SK-N-SH treated with all-trans-retinoic acid at 6 μM for 48 hours (cell line): ENCODE results near the gene KCTD20.

Source experiments
- ATAC-seq: fragments of 200-7000 bp; cut with Tn5 transposase; 3 replicates; pipeline ENCODE4 v1.9.1; 2020; ENCODE audit warnings: mild to moderate bottlenecking, moderate library complexity
- ARNTL ChIP-seq: fragments of 450-650 bp; formaldehyde crosslinking; IDR thresholded peaks from 2 replicates; pipeline ENCODE4 v1.5.0; 2020; ENCODE audit warnings: low read depth, mild to moderate bottlenecking, moderate library complexity, borderline replicate concordance
- BACH2 ChIP-seq: fragments of 250-450 bp; sonication (Bioruptor Pico); IDR thresholded peaks from 2 replicates; pipeline ENCODE4 v1.9.0; 2021; ENCODE audit warnings: mild to moderate bottlenecking, borderline replicate concordance
- CSDC2 ChIP-seq: fragments of 250-450 bp; sonication (Bioruptor Pico); IDR thresholded peaks from 2 replicates; pipeline ENCODE4 v1.5.0; 2020; ENCODE audit warnings: mild to moderate bottlenecking, moderate library complexity
- ESRRG ChIP-seq: fragments of 250-450 bp; sonication (Bioruptor Pico); IDR thresholded peaks from 2 replicates; pipeline ENCODE4 v1.6.1; 2021; ENCODE audit warnings: mild to moderate bottlenecking
- GLIS3 ChIP-seq: fragments of 250-450 bp; sonication (Bioruptor Pico); IDR thresholded peaks from 2 replicates; pipeline ENCODE4 v1.5.0; 2020; ENCODE audit warnings: mild to moderate bottlenecking, moderate library complexity
- ISL1 ChIP-seq: fragments of 250-450 bp; sonication (Bioruptor Pico); IDR thresholded peaks from 2 replicates; pipeline ENCODE4 v2.1.2; 2022; ENCODE audit warnings: mild to moderate bottlenecking, moderate library complexity
- OSR1 ChIP-seq: fragments of 250-450 bp; sonication (Bioruptor Pico); IDR thresholded peaks from 2 replicates; pipeline ENCODE4 v1.8.0; 2022; ENCODE audit warnings: moderate library complexity, mild to moderate bottlenecking, inconsistent platforms
- PPARA ChIP-seq: fragments of 250-450 bp; sonication (Bioruptor Pico); IDR thresholded peaks from 2 replicates; pipeline ENCODE4 v1.5.0; 2020; ENCODE audit warnings: mild to moderate bottlenecking, borderline replicate concordance
- SNAI2 ChIP-seq: fragments of 250-450 bp; sonication (Bioruptor Pico); IDR thresholded peaks from 2 replicates; pipeline ENCODE4 v1.5.0; 2020; ENCODE audit warnings: mild to moderate bottlenecking, moderate library complexity
- TCF4 ChIP-seq: fragments of 250-450 bp; sonication (Bioruptor Pico); IDR thresholded peaks from 2 replicates; pipeline ENCODE4 v1.8.0; 2021; ENCODE audit warnings: mild to moderate bottlenecking, moderate library complexity, borderline replicate concordance
- TOX ChIP-seq: fragments of 250-450 bp; sonication (Bioruptor Pico); IDR thresholded peaks from 2 replicates; pipeline ENCODE4 v1.8.0; 2021; ENCODE audit warnings: mild to moderate bottlenecking, moderate library complexity, borderline replicate concordance
- ZC3H10 ChIP-seq: fragments of 250-450 bp; sonication (Bioruptor Pico); IDR thresholded peaks from 2 replicates; pipeline ENCODE4 v1.5.1; 2021; ENCODE audit warnings: mild to moderate bottlenecking, moderate library complexity
- ZFP30 ChIP-seq: fragments of 450-650 bp; formaldehyde crosslinking; IDR thresholded peaks from 2 replicates; pipeline ENCODE4 v1.5.0; 2022; ENCODE audit warnings: mild to moderate bottlenecking, moderate library complexity
- ZNF565 ChIP-seq: fragments of 450-650 bp; formaldehyde crosslinking; conservative IDR thresholded peaks from 2 replicates; pipeline ENCODE4 v1.5.0; 2020; ENCODE audit warnings: low read depth, mild to moderate bottlenecking, moderate library complexity
- ZNF70 ChIP-seq: fragments of 450-650 bp; formaldehyde crosslinking; IDR thresholded peaks from 2 replicates; pipeline ENCODE4 v1.5.0; 2020; ENCODE audit warnings: mild to moderate bottlenecking, moderate library complexity
- ZNF8 ChIP-seq: fragments of 450-650 bp; formaldehyde crosslinking; IDR thresholded peaks from 2 replicates; pipeline ENCODE4 v1.5.0; 2020; ENCODE audit warnings: mild to moderate bottlenecking, moderate library complexity
- TF ChIP-seq, protein P1 (sequence below): fragments of 250-450 bp; sonication (Bioruptor Pico); IDR thresholded peaks from 2 replicates; pipeline ENCODE4 v1.5.1; 2020; ENCODE audit warnings: low read depth, mild to moderate bottlenecking, moderate library complexity
- TF ChIP-seq, protein P2 (sequence below): fragments of 250-450 bp; sonication (Bioruptor Pico); IDR thresholded peaks from 2 replicates; pipeline ENCODE4 v1.8.0; 2021; ENCODE audit warnings: low read depth, mild to moderate bottlenecking, moderate library complexity, borderline replicate concordance
- TF ChIP-seq, protein P3 (sequence below): fragments of 250-450 bp; sonication (Bioruptor Pico); IDR thresholded peaks from 2 replicates; pipeline ENCODE4 v1.5.1; 2021; ENCODE audit warnings: mild to moderate bottlenecking, moderate library complexity
- TF ChIP-seq, protein P4 (sequence below): fragments of 250-450 bp; sonication (Bioruptor Pico); IDR thresholded peaks from 2 replicates; pipeline ENCODE4 v1.5.0; 2020; ENCODE audit warnings: mild to moderate bottlenecking, moderate library complexity

KCTD20 gene

DNA sequence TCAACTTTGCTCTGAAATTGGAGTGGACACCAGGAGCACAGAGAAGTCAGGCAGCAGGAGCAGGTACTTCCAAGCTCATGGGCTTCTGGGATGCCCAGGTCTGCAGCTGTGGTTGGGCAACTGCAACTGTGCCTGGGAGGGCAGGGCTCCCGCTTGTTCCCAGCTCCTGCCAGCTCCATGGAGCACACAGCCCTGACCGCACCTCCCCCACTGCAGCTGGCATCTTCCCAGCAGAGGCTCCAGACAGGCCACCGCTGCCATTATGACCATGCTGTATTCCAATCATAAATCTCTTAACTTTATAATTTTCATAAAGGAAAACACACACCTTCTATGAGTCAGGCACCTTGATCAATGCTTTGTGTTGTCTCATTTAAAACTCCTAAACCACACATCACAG, 67.6 kb downstream of the KCTD20 start:
- TF ChIP-seq CSDC2 (CRISPR knock-in tag) (no peak), PPARA (CRISPR knock-in tag) (no peak), TOX (CRISPR knock-in tag) (no peak), SNAI2 (CRISPR knock-in tag) (no peak), BACH2 (CRISPR knock-in tag) (no peak), ESRRG (CRISPR knock-in tag) (no peak), ISL1 (CRISPR knock-in tag) (no peak), ZNF565 (CRISPR knock-in tag) (no peak), ARNTL (no peak), TCF4 (CRISPR knock-in tag) (no peak)
- TF ChIP-seq, protein P1, sequence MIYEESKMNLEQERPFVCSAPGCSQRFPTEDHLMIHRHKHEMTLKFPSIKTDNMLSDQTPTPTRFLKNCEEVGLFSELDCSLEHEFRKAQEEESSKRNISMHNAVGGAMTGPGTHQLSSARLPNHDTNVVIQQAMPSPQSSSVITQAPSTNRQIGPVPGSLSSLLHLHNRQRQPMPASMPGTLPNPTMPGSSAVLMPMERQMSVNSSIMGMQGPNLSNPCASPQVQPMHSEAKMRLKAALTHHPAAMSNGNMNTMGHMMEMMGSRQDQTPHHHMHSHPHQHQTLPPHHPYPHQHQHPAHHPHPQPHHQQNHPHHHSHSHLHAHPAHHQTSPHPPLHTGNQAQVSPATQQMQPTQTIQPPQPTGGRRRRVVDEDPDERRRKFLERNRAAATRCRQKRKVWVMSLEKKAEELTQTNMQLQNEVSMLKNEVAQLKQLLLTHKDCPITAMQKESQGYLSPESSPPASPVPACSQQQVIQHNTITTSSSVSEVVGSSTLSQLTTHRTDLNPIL = no peak
- TF ChIP-seq, protein P2, sequence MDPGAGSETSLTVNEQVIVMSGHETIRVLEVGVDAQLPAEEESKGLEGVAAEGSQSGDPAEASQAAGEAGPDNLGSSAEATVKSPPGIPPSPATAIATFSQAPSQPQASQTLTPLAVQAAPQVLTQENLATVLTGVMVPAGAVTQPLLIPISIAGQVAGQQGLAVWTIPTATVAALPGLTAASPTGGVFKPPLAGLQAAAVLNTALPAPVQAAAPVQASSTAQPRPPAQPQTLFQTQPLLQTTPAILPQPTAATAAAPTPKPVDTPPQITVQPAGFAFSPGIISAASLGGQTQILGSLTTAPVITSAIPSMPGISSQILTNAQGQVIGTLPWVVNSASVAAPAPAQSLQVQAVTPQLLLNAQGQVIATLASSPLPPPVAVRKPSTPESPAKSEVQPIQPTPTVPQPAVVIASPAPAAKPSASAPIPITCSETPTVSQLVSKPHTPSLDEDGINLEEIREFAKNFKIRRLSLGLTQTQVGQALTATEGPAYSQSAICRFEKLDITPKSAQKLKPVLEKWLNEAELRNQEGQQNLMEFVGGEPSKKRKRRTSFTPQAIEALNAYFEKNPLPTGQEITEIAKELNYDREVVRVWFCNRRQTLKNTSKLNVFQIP (CRISPR knock-in tag) = no peak
- TF ChIP-seq, protein P3, sequence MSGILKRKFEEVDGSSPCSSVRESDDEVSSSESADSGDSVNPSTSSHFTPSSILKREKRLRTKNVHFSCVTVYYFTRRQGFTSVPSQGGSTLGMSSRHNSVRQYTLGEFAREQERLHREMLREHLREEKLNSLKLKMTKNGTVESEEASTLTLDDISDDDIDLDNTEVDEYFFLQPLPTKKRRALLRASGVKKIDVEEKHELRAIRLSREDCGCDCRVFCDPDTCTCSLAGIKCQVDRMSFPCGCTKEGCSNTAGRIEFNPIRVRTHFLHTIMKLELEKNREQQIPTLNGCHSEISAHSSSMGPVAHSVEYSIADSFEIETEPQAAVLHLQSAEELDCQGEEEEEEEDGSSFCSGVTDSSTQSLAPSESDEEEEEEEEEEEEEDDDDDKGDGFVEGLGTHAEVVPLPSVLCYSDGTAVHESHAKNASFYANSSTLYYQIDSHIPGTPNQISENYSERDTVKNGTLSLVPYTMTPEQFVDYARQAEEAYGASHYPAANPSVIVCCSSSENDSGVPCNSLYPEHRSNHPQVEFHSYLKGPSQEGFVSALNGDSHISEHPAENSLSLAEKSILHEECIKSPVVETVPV = no peak
- TF ChIP-seq, all 23 proteins: peak for 0
- ATAC-seq = no peak

DNA sequence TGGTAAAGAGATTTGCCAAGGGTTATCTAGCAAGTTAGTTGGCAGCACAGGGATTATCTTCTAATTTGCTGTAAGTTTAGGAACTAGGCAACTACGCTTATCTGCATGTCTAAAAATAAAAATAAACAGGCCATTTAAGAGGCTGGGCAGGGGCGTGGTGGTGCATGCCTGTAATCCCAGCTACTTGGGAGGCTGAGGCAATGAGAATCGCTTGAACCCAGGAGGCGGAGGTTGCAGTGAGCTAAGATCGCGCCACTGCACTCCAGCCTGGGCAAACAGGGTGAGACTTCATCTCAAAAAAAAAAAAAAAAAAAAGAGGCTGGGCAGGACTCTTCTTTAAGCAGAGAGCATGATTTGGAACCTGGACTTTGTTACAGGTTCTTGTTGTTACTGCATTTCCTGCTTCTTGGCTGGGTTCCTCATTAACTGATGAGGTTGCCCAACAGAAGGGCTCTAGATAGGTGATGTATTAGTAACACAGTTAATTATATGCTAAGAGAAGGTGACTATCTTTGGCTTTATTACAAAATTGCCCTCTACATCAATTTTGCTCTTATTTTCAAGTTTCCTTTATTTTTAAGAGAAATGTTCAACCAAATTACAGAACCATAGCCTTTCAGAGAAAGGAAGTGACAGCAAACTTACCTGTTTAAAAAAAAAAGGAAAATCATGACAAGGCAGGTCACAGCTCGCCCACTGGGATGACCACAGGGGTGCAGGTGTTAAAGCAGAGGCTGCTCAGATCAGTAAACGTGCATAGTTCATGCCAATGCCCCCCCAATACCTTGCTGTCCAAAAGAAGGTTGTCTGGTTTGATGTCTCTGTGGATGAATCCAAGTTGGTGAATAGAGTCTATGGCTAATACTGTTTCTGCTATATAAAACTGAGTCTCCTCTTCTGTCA, 72.0 kb downstream of the KCTD20 start:
- ATAC-seq = no peak
- TF ChIP-seq TOX (CRISPR knock-in tag) = no peak
- no peak for TF ChIP-seq ZNF70 (CRISPR knock-in tag)
- TF ChIP-seq CSDC2 (CRISPR knock-in tag) = no peak
- TF ChIP-seq SNAI2 (CRISPR knock-in tag) = no peak

DNA sequence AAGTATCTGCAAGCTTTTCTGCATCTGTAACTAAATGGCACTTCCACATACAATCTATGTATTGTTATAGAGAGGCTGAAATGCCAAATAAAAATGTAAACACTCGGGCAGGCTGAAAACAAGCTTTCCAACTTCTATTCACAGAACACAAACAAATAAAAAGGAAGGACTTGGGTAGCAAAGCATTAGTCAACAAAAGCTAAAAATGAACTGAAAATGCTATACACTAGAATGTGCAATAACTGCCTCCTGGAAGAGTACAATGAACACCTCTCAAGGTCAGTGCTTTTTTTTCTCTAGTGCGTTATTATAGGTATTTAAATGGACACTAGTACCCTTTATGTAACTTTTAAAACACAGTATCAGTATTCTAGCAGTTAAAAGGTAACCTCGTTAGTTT, 73.0 kb downstream of the KCTD20 start:
- ATAC-seq = no peak

More for the DNA sequence above, 73.0 kb downstream of the KCTD20 start:
- no peak for TF ChIP-seq ZNF8
- TF ChIP-seq, protein P4, sequence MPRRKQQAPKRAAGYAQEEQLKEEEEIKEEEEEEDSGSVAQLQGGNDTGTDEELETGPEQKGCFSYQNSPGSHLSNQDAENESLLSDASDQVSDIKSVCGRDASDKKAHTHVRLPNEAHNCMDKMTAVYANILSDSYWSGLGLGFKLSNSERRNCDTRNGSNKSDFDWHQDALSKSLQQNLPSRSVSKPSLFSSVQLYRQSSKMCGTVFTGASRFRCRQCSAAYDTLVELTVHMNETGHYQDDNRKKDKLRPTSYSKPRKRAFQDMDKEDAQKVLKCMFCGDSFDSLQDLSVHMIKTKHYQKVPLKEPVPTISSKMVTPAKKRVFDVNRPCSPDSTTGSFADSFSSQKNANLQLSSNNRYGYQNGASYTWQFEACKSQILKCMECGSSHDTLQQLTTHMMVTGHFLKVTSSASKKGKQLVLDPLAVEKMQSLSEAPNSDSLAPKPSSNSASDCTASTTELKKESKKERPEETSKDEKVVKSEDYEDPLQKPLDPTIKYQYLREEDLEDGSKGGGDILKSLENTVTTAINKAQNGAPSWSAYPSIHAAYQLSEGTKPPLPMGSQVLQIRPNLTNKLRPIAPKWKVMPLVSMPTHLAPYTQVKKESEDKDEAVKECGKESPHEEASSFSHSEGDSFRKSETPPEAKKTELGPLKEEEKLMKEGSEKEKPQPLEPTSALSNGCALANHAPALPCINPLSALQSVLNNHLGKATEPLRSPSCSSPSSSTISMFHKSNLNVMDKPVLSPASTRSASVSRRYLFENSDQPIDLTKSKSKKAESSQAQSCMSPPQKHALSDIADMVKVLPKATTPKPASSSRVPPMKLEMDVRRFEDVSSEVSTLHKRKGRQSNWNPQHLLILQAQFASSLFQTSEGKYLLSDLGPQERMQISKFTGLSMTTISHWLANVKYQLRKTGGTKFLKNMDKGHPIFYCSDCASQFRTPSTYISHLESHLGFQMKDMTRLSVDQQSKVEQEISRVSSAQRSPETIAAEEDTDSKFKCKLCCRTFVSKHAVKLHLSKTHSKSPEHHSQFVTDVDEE = no peak
- TF ChIP-seq CSDC2 (CRISPR knock-in tag) = no peak
- TF ChIP-seq ZFP30 = no peak
- TF ChIP-seq ZC3H10 (CRISPR knock-in tag) = no peak
- no peak for TF ChIP-seq GLIS3 (CRISPR knock-in tag)
- no peak for TF ChIP-seq TOX (CRISPR knock-in tag)
- TF ChIP-seq ESRRG (CRISPR knock-in tag) = no peak
- TF ChIP-seq TCF4 (CRISPR knock-in tag) = no peak
- no peak for TF ChIP-seq OSR1 (CRISPR knock-in tag)
- TF ChIP-seq, protein P3 = no peak
